Lower lobe of right lung (tissue), 2 donors: Measurements from ENCODE around the gene FDX2. TPM values are rescaled to one million over a fixed set of nuclear protein-coding genes. Genes with fewer than 3 reads are reported as not detected.
A peak's percentile ranks its signal among the peaks of the same experiment; 100 is the strongest.
"Not testable (repeated sequence)": the region's sequence is repeated elsewhere in the genome, so short reads cannot be mapped to it uniquely, and the experiment has no call there.

ENCODE experiments used
- ATAC-seq, 2 donors: fragments of 200-7000 bp; cut with Tn5 transposase; one replicate each; pipeline ENCODE4 v1.9.1; 2020 to 2022; ENCODE audit warnings: mild to moderate bottlenecking in 2 of 2, moderate library complexity in 2 of 2
- DNase-seq: peaks from one replicate; pipeline ENCODE4 v3.0.0-alpha.2; 2020
- H3K27ac ChIP-seq: fragments of 200-600 bp; one replicate; pipeline ENCODE4 v1.8.0; 2022
- H3K27me3 ChIP-seq: fragments of 200-600 bp; one replicate; pipeline ENCODE4 v1.8.0; 2022; ENCODE audit warnings: low read depth
- H3K36me3 ChIP-seq: fragments of 200-600 bp; one replicate; pipeline ENCODE4 v1.8.0; 2022; ENCODE audit warnings: mild to moderate bottlenecking
- H3K4me1 ChIP-seq: fragments of 200-600 bp; one replicate; pipeline ENCODE4 v1.8.0; 2022
- H3K4me3 ChIP-seq: fragments of 200-600 bp; one replicate; pipeline ENCODE4 v1.8.0; 2022; ENCODE audit warnings: mild to moderate bottlenecking
- H3K9me3 ChIP-seq: fragments of 200-600 bp; one replicate; pipeline ENCODE4 v1.8.0; 2022
- intact Hi-C: fragments of 100-400 bp; cut with DNase I; formaldehyde crosslinking; loops from one replicate; pipeline ENCODE4 v1.11.0; 2022
- total RNA-seq: library from RNA; stranded (reverse); fragmentation: NEBNext Ultra II Directional; extraction: Animal tissue kit (Norgen Biotek cat#: 25700); gene quantifications from one replicate; pipeline ENCODE4 v1.2.1, GENCODE V29; 2021
- TF ChIP-seq, protein P1 (sequence below): fragments of 200-600 bp; IDR thresholded peaks from one replicate; pipeline ENCODE4 v1.8.0; 2022; ENCODE audit warnings: antibody characterized with exemption, mild to moderate bottlenecking
- donor health status: DM: no; HTN: yes; CAD: no; lungs with severe emphysema.

FDX2 gene
- total RNA-seq, 1 donor from 2014 or later, result 16.8 TPM

DNA sequence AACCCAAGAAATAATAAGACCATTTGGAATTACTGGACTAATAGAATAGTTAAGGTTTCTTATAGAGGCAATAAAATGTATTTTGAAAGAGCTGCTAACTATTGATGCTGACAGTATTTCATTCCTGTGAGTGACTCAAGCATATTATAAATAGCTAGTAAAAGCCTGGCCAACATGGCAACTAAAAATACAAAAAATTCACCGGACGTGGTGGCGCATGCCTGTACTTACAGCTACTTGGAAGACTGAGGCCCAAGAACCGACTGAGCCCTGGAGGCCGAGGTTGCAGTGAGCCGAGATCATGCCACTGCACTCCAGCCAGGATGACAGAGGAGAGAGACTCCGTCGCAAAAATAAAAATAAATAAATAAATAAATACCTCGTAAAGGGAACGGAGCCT lies 29.0 kb upstream of the FDX2 start:
- ATAC-seq, result no peak
- Histone ChIP-seq H3K36me3 (peaks cover 5% of the 10 kb centered on the region), H3K4me1 (peaks cover 4% of the 10 kb centered on the region), H3K4me3 (no peak overlapping the region), H3K9me3 (no peaks in the 10 kb centered on the region), H3K27ac (no peak overlapping the region), H3K27me3 (no peaks in the 10 kb centered on the region)
- intact Hi-C loops, result no loop called here
- no peak for DNase-seq
- TF ChIP-seq, protein P1, sequence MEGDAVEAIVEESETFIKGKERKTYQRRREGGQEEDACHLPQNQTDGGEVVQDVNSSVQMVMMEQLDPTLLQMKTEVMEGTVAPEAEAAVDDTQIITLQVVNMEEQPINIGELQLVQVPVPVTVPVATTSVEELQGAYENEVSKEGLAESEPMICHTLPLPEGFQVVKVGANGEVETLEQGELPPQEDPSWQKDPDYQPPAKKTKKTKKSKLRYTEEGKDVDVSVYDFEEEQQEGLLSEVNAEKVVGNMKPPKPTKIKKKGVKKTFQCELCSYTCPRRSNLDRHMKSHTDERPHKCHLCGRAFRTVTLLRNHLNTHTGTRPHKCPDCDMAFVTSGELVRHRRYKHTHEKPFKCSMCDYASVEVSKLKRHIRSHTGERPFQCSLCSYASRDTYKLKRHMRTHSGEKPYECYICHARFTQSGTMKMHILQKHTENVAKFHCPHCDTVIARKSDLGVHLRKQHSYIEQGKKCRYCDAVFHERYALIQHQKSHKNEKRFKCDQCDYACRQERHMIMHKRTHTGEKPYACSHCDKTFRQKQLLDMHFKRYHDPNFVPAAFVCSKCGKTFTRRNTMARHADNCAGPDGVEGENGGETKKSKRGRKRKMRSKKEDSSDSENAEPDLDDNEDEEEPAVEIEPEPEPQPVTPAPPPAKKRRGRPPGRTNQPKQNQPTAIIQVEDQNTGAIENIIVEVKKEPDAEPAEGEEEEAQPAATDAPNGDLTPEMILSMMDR, result no peak

DNA sequence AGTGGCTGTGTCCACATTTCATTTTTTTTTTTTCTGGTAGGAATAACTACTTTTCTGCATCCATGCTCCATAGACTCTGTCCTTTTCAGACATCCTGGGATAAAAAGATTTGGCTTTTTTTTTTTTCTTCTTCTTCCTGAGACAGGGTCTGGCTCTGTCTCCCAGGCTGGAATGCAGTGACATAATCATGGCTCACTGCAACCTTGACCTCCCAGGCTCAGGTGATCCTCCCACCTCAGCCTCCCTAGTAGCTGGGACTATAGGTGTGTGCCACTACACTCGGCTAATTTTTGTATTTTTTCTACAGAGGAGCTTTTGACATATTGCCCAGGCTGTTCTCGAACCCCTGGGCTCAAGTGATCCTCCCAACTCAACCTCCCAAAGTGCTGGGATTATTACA lies 27.7 kb upstream of the FDX2 start:
- Histone ChIP-seq H3K27me3 (no peaks in the 10 kb centered on the region), H3K36me3 (no peaks in the 10 kb centered on the region), H3K27ac (no peak overlapping the region), H3K9me3 (no peaks in the 10 kb centered on the region), H3K4me3 (no peak overlapping the region), H3K4me1 (peaks cover 4% of the 10 kb centered on the region)
- DNase-seq (no peak), ATAC-seq (no peak)
- intact Hi-C loops, result no loop called here
- TF ChIP-seq, protein P1, result no peak

- peak overlapping the region; percentile 62 for H3K27ac ChIP-seq
- intact Hi-C loops, result no loop called here
These were observed 24.2 kb upstream of the FDX2 start for GRCh38 chr19:10339977-10340376.

GRCh38 chr19:10339380-10339960 lies 23.7 kb upstream of the FDX2 start, which contains the start of gene ICAM3:
Gene ICAM3, minus strand, starts transcription at chr19:10339624. Its CDS starts 10 bp downstream, at chr19:10339614.
- peak; percentile 77 for DNase-seq
- peak in 1 of 2 donors; percentile 31 for ATAC-seq
- Histone ChIP-seq H3K4me1 (peaks cover 9% of the 10 kb centered on the region), H3K27ac (peak within 1 kb of the TSS; percentile 62), H3K4me3 (peak within 1 kb of the TSS; percentile 41), H3K36me3 (no peaks in the 10 kb centered on the region), H3K27me3 (no peaks in the 10 kb centered on the region), H3K9me3 (no peaks in the 10 kb centered on the region)
- intact Hi-C loops, result no loop called here
- TF ChIP-seq, protein P1, result no peak

More at GRCh38 chr19:10339977-10340376, 24.2 kb upstream of the FDX2 start:
- Histone ChIP-seq H3K4me1 (peaks cover 6% of the 10 kb centered on the region), H3K4me3 (no peak overlapping the region), H3K27me3 (no peaks in the 10 kb centered on the region), H3K36me3 (no peaks in the 10 kb centered on the region), H3K9me3 (no peaks in the 10 kb centered on the region)
- DNase-seq (no peak), ATAC-seq (no peak)
- TF ChIP-seq, protein P1, result no peak

- H3K27ac ChIP-seq, result peak overlapping the region; percentile 62
- H3K4me3 ChIP-seq, result peak overlapping the region; percentile 41
- ATAC-seq (no peak), DNase-seq (no peak)
- no peaks in the 10 kb centered on the region for H3K9me3 ChIP-seq
- no peaks in the 10 kb centered on the region for H3K36me3 ChIP-seq
- peaks cover 14% of the 10 kb centered on the region for H3K4me1 ChIP-seq
- TF ChIP-seq, protein P1, result no peak
- intact Hi-C loops, result no loop called here
- H3K27me3 ChIP-seq, result no peaks in the 10 kb centered on the region
These were observed 23.1 kb upstream of the FDX2 start for GRCh38 chr19:10338940-10339339.

- DNase-seq, intact Hi-C loops, H3K9me3 ChIP-seq, ATAC-seq, H3K27me3 ChIP-seq, H3K36me3 ChIP-seq, H3K4me3 ChIP-seq, H3K27ac ChIP-seq: not testable (repeated sequence)
- H3K4me1 ChIP-seq, result peaks cover 27% of the 10 kb centered on the region
These were observed 20.9 kb upstream of the FDX2 start for GRCh38 chr19:10336725-10337124.
